ENCODE results near the gene DFFB. TPM values are rescaled to one million over a fixed set of nuclear protein-coding genes. Genes with fewer than 3 reads are reported as not detected.

DFFB gene
- total and polyA plus RNA-seq, 2 donors (not counting 1 experiment from before 2014, with no cell fraction given): 6.4 to 7.6 TPM

- no peak overlapping the region for H3K4me2 ChIP-seq (ENCODE audit: extremely low read depth, insufficient read depth, low read length)
- no peaks in the 10 kb centered on the region for H3K27me3 ChIP-seq (ENCODE audit: control insufficient read depth, insufficient read depth, low read length)
- H3K9me3 ChIP-seq (ENCODE audit: control insufficient read depth, insufficient read depth, low read depth, low read length): no peaks in the 10 kb centered on the region
- H3K36me3 ChIP-seq (ENCODE audit: control insufficient read depth, insufficient read depth, low read length): no peaks in the 10 kb centered on the region
- DNase-seq (ENCODE audit: low read depth in 2 of 2): no peak
- TF ChIP-seq EZH2 (IDR thresholded peaks at IDR 0.05; ENCODE audit: low read length, missing control alignments): no peak
- TF ChIP-seq CTCF (conservative IDR thresholded peaks at IDR 0.05 in 1 of 2, IDR thresholded peaks at IDR 0.05 in 1 of 2; ENCODE audit: low read depth in 1 of 2, low read length in 2 of 2): no peak
- no peak overlapping the region for H3K9ac ChIP-seq (ENCODE audit: insufficient read depth, low read length)
- H3K4me3 ChIP-seq (replicated peaks in 1 of 4; ENCODE audit: control extremely low read depth in 1 of 4, insufficient read depth in 1 of 4, low read depth in 3 of 4, low read length in 4 of 4): no peak overlapping the region
- no peak overlapping the region for H2AFZ ChIP-seq (ENCODE audit: low read length)
- no peaks in the 10 kb centered on the region for H3K4me1 ChIP-seq (ENCODE audit: control insufficient read depth, extremely low read depth, insufficient read depth, low read length)
- H3K79me2 ChIP-seq (ENCODE audit: control insufficient read depth, insufficient read depth, low read length): no peaks in the 10 kb centered on the region
- no peaks in the 10 kb centered on the region for H4K20me1 ChIP-seq (ENCODE audit: control insufficient read depth, extremely low read depth, insufficient read depth, low read length)
- H3K27ac ChIP-seq (ENCODE audit: insufficient read depth, low read length): no peak overlapping the region
Observed at GRCh38 chr1:3908886-3909517, 51.7 kb downstream of the DFFB start.

- TF ChIP-seq EZH2 (IDR thresholded peaks at IDR 0.05; ENCODE audit: low read length, missing control alignments) (no peak), CTCF (conservative IDR thresholded peaks at IDR 0.05 in 1 of 2, IDR thresholded peaks at IDR 0.05 in 1 of 2; ENCODE audit: low read depth in 1 of 2, low read length in 2 of 2) (no peak)
- Histone ChIP-seq H3K79me2 (ENCODE audit: control insufficient read depth, insufficient read depth, low read length) (no peaks in the 10 kb centered on the region), H2AFZ (ENCODE audit: low read length) (no peak overlapping the region), H4K20me1 (ENCODE audit: control insufficient read depth, extremely low read depth, insufficient read depth, low read length) (no peaks in the 10 kb centered on the region), H3K9me3 (ENCODE audit: control insufficient read depth, insufficient read depth, low read depth, low read length) (no peaks in the 10 kb centered on the region), H3K4me3 (replicated peaks in 1 of 4; ENCODE audit: control extremely low read depth in 1 of 4, insufficient read depth in 1 of 4, low read depth in 3 of 4, low read length in 4 of 4) (no peak overlapping the region), H3K4me1 (ENCODE audit: control insufficient read depth, extremely low read depth, insufficient read depth, low read length) (no peaks in the 10 kb centered on the region), H3K36me3 (ENCODE audit: control insufficient read depth, insufficient read depth, low read length) (no peaks in the 10 kb centered on the region), H3K27ac (ENCODE audit: insufficient read depth, low read length) (no peak overlapping the region), H3K4me2 (ENCODE audit: extremely low read depth, insufficient read depth, low read length) (no peak overlapping the region), H3K9ac (ENCODE audit: insufficient read depth, low read length) (no peak overlapping the region), H3K27me3 (ENCODE audit: control insufficient read depth, insufficient read depth, low read length) (no peaks in the 10 kb centered on the region)
- DNase-seq (ENCODE audit: low read depth in 2 of 2): no peak
Observed at GRCh38 chr1:3909615-3910014, 52.3 kb downstream of the DFFB start.

GRCh38 chr1:3910049-3910731 lies 52.9 kb downstream of the DFFB start:
- Histone ChIP-seq H3K27ac (ENCODE audit: insufficient read depth, low read length) (no peak overlapping the region), H3K4me3 (replicated peaks in 1 of 4; ENCODE audit: control extremely low read depth in 1 of 4, insufficient read depth in 1 of 4, low read depth in 3 of 4, low read length in 4 of 4) (no peak overlapping the region), H3K27me3 (ENCODE audit: control insufficient read depth, insufficient read depth, low read length) (no peaks in the 10 kb centered on the region), H3K36me3 (ENCODE audit: control insufficient read depth, insufficient read depth, low read length) (no peaks in the 10 kb centered on the region), H3K9me3 (ENCODE audit: control insufficient read depth, insufficient read depth, low read depth, low read length) (no peaks in the 10 kb centered on the region), H4K20me1 (ENCODE audit: control insufficient read depth, extremely low read depth, insufficient read depth, low read length) (no peaks in the 10 kb centered on the region), H3K79me2 (ENCODE audit: control insufficient read depth, insufficient read depth, low read length) (no peaks in the 10 kb centered on the region), H3K4me1 (ENCODE audit: control insufficient read depth, extremely low read depth, insufficient read depth, low read length) (no peaks in the 10 kb centered on the region), H3K9ac (ENCODE audit: insufficient read depth, low read length) (no peak overlapping the region), H2AFZ (ENCODE audit: low read length) (no peak overlapping the region), H3K4me2 (ENCODE audit: extremely low read depth, insufficient read depth, low read length) (no peak overlapping the region)
- no peak for DNase-seq (ENCODE audit: low read depth in 2 of 2)
- TF ChIP-seq CTCF (conservative IDR thresholded peaks at IDR 0.05 in 1 of 2, IDR thresholded peaks at IDR 0.05 in 1 of 2; ENCODE audit: low read depth in 1 of 2, low read length in 2 of 2) (no peak), EZH2 (IDR thresholded peaks at IDR 0.05; ENCODE audit: low read length, missing control alignments) (no peak)

Measured in fibroblast of lung (primary cell).